ENCODE results near the gene TTC39B. TPM values are rescaled to one million over a fixed set of nuclear protein-coding genes. Genes with fewer than 3 reads are reported as not detected.
"Not testable (repeated sequence)": the region's sequence is repeated elsewhere in the genome, so short reads cannot be mapped to it uniquely, and the experiment has no call there.

TTC39B gene
- total RNA-seq, 4 donors from 2014 or later: 37.2 to 55.3 (median 45.6) TPM

GRCh38 chr9:15328946-15329345, 21.9 kb upstream of the TTC39B start:
- Histone ChIP-seq H3K4me3 (no peak overlapping the region), H3K27me3 (no peaks in the 10 kb centered on the region), H3K9me3 (no peaks in the 10 kb centered on the region), H3K36me3 (no peaks in the 10 kb centered on the region), H3K27ac (no peak overlapping the region), H3K4me1 (no peaks in the 10 kb centered on the region)
- TF ChIP-seq POLR2A (IDR thresholded peaks at IDR 0.05) (no peak), POLR2AphosphoS5 (IDR thresholded peaks at IDR 0.05) (no peak), CTCF (IDR thresholded peaks at IDR 0.05) (no peak), EP300 (IDR thresholded peaks at IDR 0.05) (no peak)
- WGBS: 87% methylated on average over 1 of the region's 1 CpG
- no peak for DNase-seq (ENCODE audit: low spot score in 2 of 2)

- not testable (repeated sequence) for H3K9me3 ChIP-seq; H3K4me1 ChIP-seq; H3K4me3 ChIP-seq; H3K27ac ChIP-seq; DNase-seq (ENCODE audit: low spot score in 2 of 2); H3K27me3 ChIP-seq; H3K36me3 ChIP-seq
- 81% methylated on average over 3 of the region's 3 CpGs for WGBS
Observed at GRCh38 chr9:15322695-15323094, 15.7 kb upstream of the TTC39B start.

DNA sequence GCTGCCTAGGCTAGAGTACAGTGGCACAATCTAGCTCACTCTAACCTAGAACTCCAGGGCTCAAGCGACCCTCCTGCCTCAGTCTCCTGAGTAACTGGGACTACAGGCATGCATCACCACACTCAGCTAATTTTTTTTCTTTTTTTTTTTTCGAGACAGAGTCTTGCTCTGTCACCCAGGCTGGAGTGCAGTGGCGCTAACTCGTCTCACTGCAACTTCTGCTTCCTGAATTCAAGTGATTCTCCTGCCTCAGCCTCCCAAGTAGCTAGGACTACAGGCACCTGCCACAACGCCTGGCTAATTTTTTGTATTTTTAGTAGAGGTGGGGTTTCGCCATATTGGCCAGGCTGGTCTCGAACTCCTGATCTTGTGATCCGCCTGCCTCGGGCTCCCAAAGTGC, 12.6 kb upstream of the TTC39B start:
- H3K9me3 ChIP-seq, H3K27me3 ChIP-seq: not testable (repeated sequence)

GRCh38 chr9:15317836-15318235, 10.8 kb upstream of the TTC39B start:
- Histone ChIP-seq H3K4me1 (no peaks in the 10 kb centered on the region), H3K4me3 (no peak overlapping the region), H3K27ac (no peak overlapping the region), H3K27me3 (no peaks in the 10 kb centered on the region), H3K9me3 (no peaks in the 10 kb centered on the region), H3K36me3 (no peaks in the 10 kb centered on the region)
- no peak for DNase-seq (ENCODE audit: low spot score in 2 of 2)
- WGBS: 46% methylated on average over 4 of the region's 4 CpGs
- TF ChIP-seq POLR2AphosphoS5 (IDR thresholded peaks at IDR 0.05) (no peak), EP300 (IDR thresholded peaks at IDR 0.05) (no peak), POLR2A (IDR thresholded peaks at IDR 0.05) (no peak), CTCF (IDR thresholded peaks at IDR 0.05) (no peak)

More for the DNA sequence above, 12.6 kb upstream of the TTC39B start:
- not testable (repeated sequence) for DNase-seq (ENCODE audit: low spot score in 2 of 2); H3K4me3 ChIP-seq; H3K36me3 ChIP-seq; H3K4me1 ChIP-seq; H3K27ac ChIP-seq
- 94% methylated on average over 9 of the region's 9 CpGs for WGBS

DNA sequence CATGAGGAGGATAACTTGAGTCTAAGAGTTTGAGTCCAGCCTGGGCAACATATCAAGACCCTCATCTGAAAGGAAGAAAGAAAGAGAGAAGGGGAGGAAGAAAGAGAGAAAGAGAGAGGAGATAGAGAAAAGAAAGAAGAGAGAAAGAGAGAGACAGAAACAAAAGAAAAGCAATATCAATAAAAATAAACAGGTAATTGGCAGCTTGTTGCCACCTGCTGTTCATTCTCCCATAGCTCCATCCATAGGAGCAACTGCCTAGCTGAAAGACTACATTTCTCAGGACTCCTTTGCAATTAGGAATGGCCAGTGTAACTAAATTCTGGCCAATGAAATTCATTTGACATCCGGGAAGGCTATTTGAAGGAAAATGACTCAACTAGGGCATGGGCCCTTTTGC, 4.6 kb upstream of the TTC39B start:
- Histone ChIP-seq H3K9me3 (no peaks in the 10 kb centered on the region), H3K27me3 (no peaks in the 10 kb centered on the region), H3K4me1 (peaks cover 13% of the 10 kb centered on the region), H3K4me3 (no peak overlapping the region), H3K27ac (no peak overlapping the region), H3K36me3 (no peaks in the 10 kb centered on the region)
- no peak for DNase-seq (ENCODE audit: low spot score in 2 of 2)
- no peak for TF ChIP-seq EP300 (IDR thresholded peaks at IDR 0.05)
- TF ChIP-seq POLR2A (IDR thresholded peaks at IDR 0.05): no peak
- TF ChIP-seq CTCF (IDR thresholded peaks at IDR 0.05): no peak
- no peak for TF ChIP-seq POLR2AphosphoS5 (IDR thresholded peaks at IDR 0.05)
- 75% methylated on average over 1 of the region's 1 CpG for WGBS

GRCh38 chr9:15310107-15310850, 3.3 kb upstream of the TTC39B start:
- TF ChIP-seq CTCF (IDR thresholded peaks at IDR 0.05): no peak
- no peak for TF ChIP-seq EP300 (IDR thresholded peaks at IDR 0.05)
- no peak for TF ChIP-seq POLR2A (IDR thresholded peaks at IDR 0.05)
- no peak for TF ChIP-seq POLR2AphosphoS5 (IDR thresholded peaks at IDR 0.05)
- Histone ChIP-seq H3K27me3 (no peaks in the 10 kb centered on the region), H3K4me1 (peaks cover 19% of the 10 kb centered on the region), H3K4me3 (no peak overlapping the region), H3K36me3 (no peaks in the 10 kb centered on the region), H3K9me3 (no peaks in the 10 kb centered on the region), H3K27ac (no peak overlapping the region)
- DNase-seq (ENCODE audit: low spot score in 2 of 2): no peak
- 55% methylated on average over 6 of the region's 6 CpGs for WGBS
